NK-92 (cell line): ENCODE data around the gene THOC6.
"Not testable (repeated sequence)": the region's sequence is repeated elsewhere in the genome, so short reads cannot be mapped to it uniquely, and the experiment has no call there.

Experiments used
- DNase-seq: peaks from one replicate; lab custom pipeline; 2025; ENCODE audit not compliant: unreplicated experiment; lab: John Stamatoyannopoulos, UW

Gene THOC6

DNA sequence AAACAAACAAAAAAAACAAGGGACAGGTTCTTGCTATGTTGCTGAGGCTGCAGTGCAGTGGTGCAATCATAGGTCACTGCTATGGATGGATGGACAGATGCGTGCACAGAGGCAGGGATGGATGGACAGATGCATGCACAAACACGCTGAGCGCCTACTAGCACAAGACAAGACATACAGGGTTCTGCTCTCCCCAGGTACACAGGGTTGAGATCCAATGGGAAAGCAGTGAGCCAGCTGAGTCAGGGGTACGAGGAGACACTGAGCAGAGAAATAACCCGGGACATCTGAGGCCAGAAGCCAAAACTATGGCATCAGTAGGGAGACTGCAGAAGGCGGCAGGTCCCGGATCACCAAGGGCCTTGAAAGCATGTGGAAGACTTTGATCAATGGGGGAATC, 47.8 kb downstream of the THOC6 start:
- DNase-seq = no peak

DNA sequence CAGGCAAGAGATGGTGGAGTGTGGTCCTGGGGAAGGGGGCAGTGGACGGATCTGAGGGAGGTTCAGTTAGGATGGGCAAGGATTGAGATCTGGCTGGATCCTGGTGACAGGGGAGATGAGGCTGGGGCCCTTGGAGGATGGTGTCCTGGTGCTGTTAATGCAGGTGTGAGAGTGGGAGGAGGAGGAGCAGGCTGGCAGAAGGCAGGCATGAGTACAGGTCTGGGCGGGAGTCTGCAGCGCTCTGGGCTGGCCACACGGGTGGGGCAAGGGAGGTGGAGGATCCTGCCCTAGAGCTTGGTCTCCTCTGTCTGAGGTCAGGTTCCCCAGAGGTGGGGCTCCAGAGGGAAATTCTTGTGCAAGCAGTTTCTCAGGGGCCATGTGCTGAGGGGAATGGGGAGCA, 48.3 kb downstream of the THOC6 start:
- not testable (repeated sequence) for DNase-seq

DNA sequence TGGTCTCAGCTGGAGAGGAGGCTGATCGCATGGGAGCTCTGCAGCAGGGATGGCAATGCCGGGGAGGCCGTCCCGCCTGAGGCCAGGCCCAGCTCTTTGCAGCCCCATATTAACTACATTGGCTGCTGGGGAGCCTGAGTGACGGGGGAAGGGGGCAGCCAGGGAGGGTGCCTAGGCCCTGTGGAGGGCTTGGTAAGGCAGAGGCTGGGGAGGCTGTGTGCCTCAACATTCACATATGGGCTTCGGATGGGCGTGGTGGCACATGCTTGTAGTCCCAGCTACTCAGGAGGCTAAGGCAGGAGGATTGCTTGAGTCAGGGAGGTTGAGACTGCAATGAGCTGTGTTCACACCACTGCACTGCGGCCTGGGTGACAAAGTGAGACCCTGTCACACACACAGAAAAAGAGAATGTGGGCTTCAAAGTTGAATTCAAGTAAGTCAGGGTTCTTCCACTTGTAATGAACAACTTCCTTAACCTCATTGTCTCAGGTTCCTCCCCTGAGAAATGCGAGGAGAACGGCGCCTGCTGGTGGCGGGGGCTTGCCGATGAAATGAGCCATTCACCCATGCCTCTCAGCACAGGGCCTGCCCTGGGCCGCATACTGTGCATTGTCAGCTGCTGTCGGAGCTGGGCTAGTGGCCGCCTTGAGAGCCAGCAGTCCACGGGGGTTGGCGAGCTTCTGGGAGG, 48.9 kb downstream of the THOC6 start:
- not testable (repeated sequence) for DNase-seq

DNA sequence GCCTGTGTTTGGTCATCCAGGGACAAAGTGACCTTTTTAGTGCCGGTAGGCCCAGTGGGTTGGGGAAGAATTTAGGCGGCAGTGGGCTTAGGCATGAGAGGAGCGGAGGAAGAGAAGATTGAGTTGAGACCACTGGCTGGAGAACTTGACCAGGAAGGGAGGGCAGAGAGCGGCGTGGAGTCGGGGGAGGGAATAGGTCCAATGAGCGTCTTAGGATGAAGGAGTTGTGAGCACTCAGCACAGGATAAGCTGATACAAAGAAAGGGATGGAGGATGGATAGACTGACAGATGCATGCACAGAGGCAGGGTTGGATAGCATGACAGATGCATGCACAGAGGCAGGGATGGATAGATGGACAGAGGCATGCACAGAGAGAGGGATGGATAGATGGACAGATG, 49.6 kb downstream of the THOC6 start:
- no peak for DNase-seq

DNA sequence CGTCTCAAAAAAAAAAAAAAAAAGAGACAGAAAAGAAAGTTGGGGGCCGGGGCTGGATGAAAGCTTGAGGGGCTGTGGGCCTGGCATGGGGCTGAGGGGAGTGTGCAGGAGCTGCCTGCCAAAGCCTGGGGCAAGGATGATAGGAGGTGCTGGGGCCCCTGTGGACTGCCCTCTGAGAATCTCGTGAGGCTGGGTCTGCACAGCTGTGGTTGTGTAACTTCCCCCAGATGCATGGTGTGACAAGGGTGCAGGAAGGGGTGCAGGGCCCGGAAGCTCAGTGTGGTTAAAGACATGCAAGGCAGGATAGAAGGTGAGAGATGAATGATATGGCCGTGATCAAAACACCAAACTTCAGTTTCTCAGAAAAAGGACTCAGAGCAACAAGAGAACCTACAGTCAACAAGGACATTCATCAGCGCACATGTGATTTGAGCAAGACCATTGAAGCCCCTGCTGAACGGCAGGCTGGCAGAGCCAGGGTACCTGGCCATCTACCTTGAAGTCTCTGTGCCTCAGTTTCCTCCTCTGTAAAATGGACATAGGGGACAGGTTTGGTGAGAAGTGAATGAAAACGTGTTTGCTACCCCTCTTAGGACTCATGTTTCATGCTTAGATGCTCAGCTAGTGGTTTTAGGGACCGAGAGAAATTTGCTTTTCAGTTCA, 51.2 kb downstream of the THOC6 start:
- no peak for DNase-seq

DNA sequence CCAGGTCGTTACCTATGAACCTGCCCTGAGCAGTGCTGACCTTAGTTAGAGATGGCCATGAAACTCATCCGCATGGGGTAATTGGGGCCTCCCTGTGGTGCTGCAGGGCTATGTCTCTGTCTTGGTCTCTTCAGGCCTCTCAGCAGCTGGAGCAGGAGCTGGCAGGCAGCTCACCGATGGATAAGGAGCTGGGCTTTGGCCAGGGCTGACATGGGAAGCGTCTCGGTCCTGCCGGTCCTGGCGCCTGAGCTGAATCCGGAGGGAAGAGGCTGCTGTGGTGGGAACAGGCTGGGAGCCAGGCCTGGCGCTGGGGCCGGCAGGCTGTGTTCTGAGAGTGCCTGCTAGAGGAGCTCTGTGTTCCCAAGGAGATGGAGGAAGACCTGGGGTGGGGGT, 51.7 kb downstream of the THOC6 start:
- no peak for DNase-seq

DNA sequence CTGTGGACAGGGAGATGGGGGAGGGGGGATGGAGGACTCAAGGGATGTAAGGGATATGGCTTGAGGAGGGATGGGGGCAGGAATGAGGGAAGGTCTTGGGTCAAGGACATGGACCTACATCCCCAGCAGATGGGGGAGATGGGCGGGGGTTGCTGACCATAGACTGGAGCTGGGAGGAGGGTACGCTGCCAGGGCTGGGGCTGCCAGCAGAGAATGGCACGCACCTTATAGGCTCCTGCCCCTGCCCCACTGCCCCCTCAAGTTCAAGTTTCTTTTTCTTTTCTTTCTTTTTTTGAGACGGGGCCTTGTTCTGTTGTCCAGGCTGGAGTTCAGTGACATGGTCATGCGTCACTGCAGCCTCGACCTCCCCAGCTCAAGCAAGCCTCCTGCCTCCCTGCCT, 52.1 kb downstream of the THOC6 start:
- DNase-seq = not testable (repeated sequence)

DNA sequence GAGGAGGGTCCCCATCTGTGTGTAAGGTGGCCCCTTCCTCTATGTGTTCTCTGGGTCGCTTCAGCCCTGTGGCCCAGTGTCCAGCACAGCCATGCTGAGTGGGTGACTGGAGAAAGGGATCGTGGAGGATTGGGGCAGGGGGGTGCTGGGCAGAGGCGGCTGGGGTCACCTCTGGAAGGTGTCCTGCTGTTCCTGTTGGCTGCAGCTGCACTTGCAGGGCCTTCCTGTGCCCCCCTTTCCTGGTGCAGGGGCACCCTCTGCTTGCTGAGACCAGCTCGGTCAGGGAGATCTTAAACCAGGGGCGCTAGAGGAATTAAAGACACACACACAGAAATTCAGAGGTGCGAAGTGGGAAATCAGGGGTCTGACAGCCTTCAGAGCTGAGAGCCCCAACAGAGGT, 52.7 kb downstream of the THOC6 start:
- no peak for DNase-seq
